HCT116 (cell line): Measurements from ENCODE around the gene KLF16. TPM values are rescaled to one million over a fixed set of nuclear protein-coding genes. Genes with fewer than 3 reads are reported as not detected.

ENCODE experiments used
- ATF3 ChIP-seq: IDR thresholded peaks from 2 replicates; pipeline ENCODE4 v1.6.1; 2012
- CTCF ChIP-seq, 3 experiments: fragments of 200-600 bp in 1 of 3; sonication (generic) in 1 of 3; IDR thresholded peaks in 2 of 3; conservative IDR thresholded peaks in 1 of 3; 2 replicates each; pipeline ENCODE4 v1.5.1; 2012 to 2017; ENCODE audit warnings: low read depth in 2 of 3, low read length in 2 of 3, antibody characterized with exemption in 1 of 3, borderline replicate concordance in 1 of 3, control low read depth in 1 of 3, mild to moderate bottlenecking in 1 of 3, mixed read lengths in 1 of 3, mixed run types in 1 of 3, moderate library complexity in 1 of 3; ENCODE audit not compliant: insufficient read depth in 1 of 3
- EZH2 ChIP-seq: fragments of 200-600 bp; sonication (generic); IDR thresholded peaks from 2 replicates; pipeline ENCODE4 v1.6.1; 2017; ENCODE audit warnings: antibody characterized with exemption, mixed run types
- EZH2phosphoT487 ChIP-seq: fragments of 200-600 bp; IDR thresholded peaks from 2 replicates; pipeline ENCODE4 v1.6.1; 2018; ENCODE audit warnings: antibody characterized with exemption, borderline replicate concordance
- MAX ChIP-seq: IDR thresholded peaks from 2 replicates; pipeline ENCODE4 v1.6.1; 2012
- POLR2A ChIP-seq: IDR thresholded peaks from 2 replicates; pipeline ENCODE4 v1.7.0; 2011; ENCODE audit warnings: borderline replicate concordance; ENCODE audit not compliant: insufficient read depth, insufficient read length; ENCODE audit errors: extremely low read depth
- SIN3A ChIP-seq: IDR thresholded peaks from 2 replicates; pipeline ENCODE4 v1.6.1; 2012; ENCODE audit warnings: low read depth
- SRF ChIP-seq: IDR thresholded peaks from 2 replicates; pipeline ENCODE4 v1.6.1; 2012; ENCODE audit warnings: low read depth
- TCF7L2 ChIP-seq: IDR thresholded peaks from 2 replicates; pipeline ENCODE4 v1.7.0; 2011; ENCODE audit warnings: borderline replicate concordance, inconsistent platforms; ENCODE audit not compliant: insufficient read depth, insufficient read length; ENCODE audit errors: extremely low read depth
- ZBTB33 ChIP-seq: IDR thresholded peaks from 2 replicates; pipeline ENCODE4 v1.6.1; 2011; ENCODE audit warnings: mild to moderate bottlenecking, low read length, moderate library complexity; ENCODE audit not compliant: insufficient replicate concordance; ENCODE audit errors: extremely low read depth
- total RNA-seq: library from RNA; stranded (reverse); gene quantifications from one replicate; pipeline ENCODE4 v1.2.1, GENCODE V29; 2021; ENCODE audit not compliant: unreplicated experiment

The KLF16 gene
- total RNA-seq, 1 experiment from 2014 or later = 64.3 TPM

GRCh38 chr19:1905110-1905862 is 41.9 kb upstream of the KLF16 start, which contains the start of the genes ADAT3 and SCAMP4 (continued):
- no peak for TF ChIP-seq CTCF (IDR thresholded peaks at IDR 0.05 in 2 of 3, conservative IDR thresholded peaks at IDR 0.05 in 1 of 3; ENCODE audit: borderline replicate concordance in 1 of 3, insufficient read depth in 1 of 3, low read depth in 2 of 3, low read length in 2 of 3)
- no peak for TF ChIP-seq EZH2phosphoT487
- peak; percentile 35 for TF ChIP-seq TCF7L2
- no peak; the same call in 1 of the 2 replicates for TF ChIP-seq SIN3A
- TF ChIP-seq POLR2A = peak; percentile 60
- no peak for TF ChIP-seq ATF3
- no peak for TF ChIP-seq SRF
- TF ChIP-seq ZBTB33 = peak; percentile 65
- TF ChIP-seq MAX = peak; percentile 79
- TF ChIP-seq EZH2 = no peak
